H1 (cell line): ENCODE data around the gene SRP14. TPM values are rescaled to one million over a fixed set of nuclear protein-coding genes. Genes with fewer than 3 reads are reported as not detected.

ENCODE experiments used
- CTCF ChIA-PET: fragments of 300-600 bp; sonication (Branson Sonifier 250); formaldehyde crosslinking; loops from one replicate; lab custom pipeline; 2021; ENCODE audit not compliant: partially characterized antibody; lab: Charles Lee
- POLR2A ChIA-PET: fragments of 300-600 bp; sonication (Branson Sonifier 250); formaldehyde crosslinking; loops from one replicate; lab custom pipeline; 2021; ENCODE audit warnings: inconsistent platforms; ENCODE audit not compliant: partially characterized antibody; lab: Charles Lee
- DNase-seq, 2 experiments: peaks; one replicate each; pipeline versions ENCODE4 v3.0.0 to v3.0.0-alpha.2; 2010 to 2022; ENCODE audit warnings: low spot score in 2 of 2, low read depth in 1 of 2, mixed read lengths in 1 of 2
- FAIRE-seq: peaks from 2 replicates; lab custom pipeline; 2011; peaks lifted over from hg19 to GRCh38; lab: Jason Lieb, UNC
- H2AFZ ChIP-seq: 2 replicates; pipeline ENCODE4 v1.8.1; 2012; ENCODE audit warnings: low read length, inconsistent platforms
- H2AK5ac ChIP-seq: 2 replicates; pipeline ENCODE4 v1.6.1; 2013; ENCODE audit warnings: low read depth, low read length
- H2BK120ac ChIP-seq: replicated peaks from 2 replicates; pipeline ENCODE3; 2013; ENCODE audit warnings: low read depth, low read length, inconsistent platforms
- H2BK12ac ChIP-seq: 2 replicates; pipeline ENCODE4 v1.6.1; 2013; ENCODE audit warnings: low read depth, low read length
- H2BK15ac ChIP-seq: 2 replicates; pipeline ENCODE4 v1.6.1; 2013; ENCODE audit warnings: low read length
- H2BK20ac ChIP-seq: 2 replicates; pipeline ENCODE4 v1.6.1; 2013; ENCODE audit warnings: low read length
- H2BK5ac ChIP-seq: 2 replicates; pipeline ENCODE4 v1.6.1; 2013; ENCODE audit warnings: low read depth, low read length
- H3K14ac ChIP-seq: 2 replicates; pipeline ENCODE4 v1.6.1; 2013; ENCODE audit warnings: inconsistent platforms; ENCODE audit not compliant: insufficient read length
- H3K18ac ChIP-seq: 2 replicates; pipeline ENCODE4 v1.6.1; 2013; ENCODE audit warnings: low read length; ENCODE audit errors: extremely low read depth
- H3K23ac ChIP-seq: 2 replicates; pipeline ENCODE4 v1.6.1; 2013; ENCODE audit warnings: inconsistent platforms; ENCODE audit not compliant: insufficient read length
- H3K23me2 ChIP-seq: 2 replicates; pipeline ENCODE4 v1.6.1; 2013; ENCODE audit warnings: low read depth, low read length
- H3K27ac ChIP-seq: 2 replicates; pipeline ENCODE4 v1.6.1; 2011; ENCODE audit warnings: low read depth, low read length, inconsistent platforms
- H3K27me3 ChIP-seq, 4 experiments: replicated peaks in 1 of 4; 1 replicate in 1 of 4; 2 replicates in 3 of 4; pipeline versions ENCODE4 v1.6.1 to v1.8.1; 2011 to 2013; ENCODE audit warnings: low read length in 3 of 4, mild to moderate bottlenecking in 3 of 4, inconsistent platforms in 2 of 4, mixed read lengths in 2 of 4, moderate library complexity in 1 of 4; ENCODE audit not compliant: control insufficient read depth in 3 of 4, insufficient read depth in 3 of 4; ENCODE audit errors: extremely low read depth in 1 of 4
- H3K36me3 ChIP-seq, 4 experiments: 2 replicates each; pipeline versions ENCODE4 v1.6.1 to v1.8.1; 2011 to 2013; ENCODE audit warnings: mild to moderate bottlenecking in 4 of 4, low read length in 3 of 4, moderate library complexity in 2 of 4, control low read depth in 1 of 4, inconsistent platforms in 1 of 4; ENCODE audit not compliant: insufficient read depth in 4 of 4, control insufficient read depth in 2 of 4
- H3K4ac ChIP-seq: replicated peaks from 2 replicates; pipeline ENCODE3; 2013; ENCODE audit warnings: low read length, low read depth, mixed read lengths, inconsistent platforms; ENCODE audit not compliant: insufficient read length
- H3K4me1 ChIP-seq, 4 experiments: replicated peaks in 1 of 4; 1 replicate in 1 of 4; 2 replicates in 3 of 4; pipeline versions ENCODE4 v1.6.1 to v1.8.1; 2011 to 2013; ENCODE audit warnings: low read length in 3 of 4, inconsistent platforms in 2 of 4, mixed read lengths in 1 of 4; ENCODE audit not compliant: insufficient read depth in 4 of 4, control insufficient read depth in 3 of 4
- H3K4me2 ChIP-seq, 2 experiments: 2 replicates each; pipeline versions ENCODE4 v1.6.1 to v1.8.1; 2011 to 2013; ENCODE audit warnings: low read depth in 2 of 2, low read length in 2 of 2, control low read depth in 1 of 2, inconsistent platforms in 1 of 2, mild to moderate bottlenecking in 1 of 2; ENCODE audit not compliant: insufficient read depth in 1 of 2
- H3K4me3 ChIP-seq, 4 experiments: fragments of 200-600, 300-600 bp in 1 of 4; sonication (generic), shearing (Covaris generic), sonication (Bioruptor Twin) in 1 of 4; 2 replicates each; pipeline versions ENCODE4 v1.5.1 to v1.8.1; 2011 to 2016; ENCODE audit warnings: low read length in 4 of 4, low read depth in 3 of 4, control low read depth in 2 of 4, inconsistent platforms in 2 of 4, mild to moderate bottlenecking in 2 of 4, mixed read lengths in 1 of 4, moderate library complexity in 1 of 4; ENCODE audit not compliant: insufficient read depth in 2 of 4; ENCODE audit errors: extremely low read depth in 1 of 4
- H3K56ac ChIP-seq: replicated peaks from 2 replicates; pipeline ENCODE3; 2013; ENCODE audit warnings: low read depth, mild to moderate bottlenecking, mixed read lengths, low read length, inconsistent platforms; ENCODE audit not compliant: insufficient read length
- H3K79me1 ChIP-seq: 2 replicates; pipeline ENCODE4 v1.6.1; 2013; ENCODE audit warnings: low read depth, low read length, control low read depth
- H3K79me2 ChIP-seq, 2 experiments: 2 replicates each; pipeline versions ENCODE4 v1.6.1 to v1.8.1; 2012 to 2013; ENCODE audit warnings: low read length in 2 of 2, mild to moderate bottlenecking in 2 of 2, inconsistent platforms in 1 of 2; ENCODE audit not compliant: insufficient read depth in 2 of 2, control insufficient read depth in 1 of 2
- H3K9ac ChIP-seq, 4 experiments: replicated peaks in 1 of 4; 1 replicate in 1 of 4; 2 replicates in 3 of 4; pipeline versions ENCODE4 v1.6.1 to v1.8.1; 2011 to 2013; ENCODE audit warnings: low read depth in 3 of 4, low read length in 3 of 4, control low read depth in 2 of 4, mild to moderate bottlenecking in 2 of 4, moderate library complexity in 2 of 4, inconsistent platforms in 1 of 4; ENCODE audit errors: extremely low read depth in 1 of 4
- H3K9me3 ChIP-seq, 2 experiments: 2 replicates each; pipeline versions ENCODE4 v1.6.1 to v1.8.1; 2012 to 2013; ENCODE audit warnings: mild to moderate bottlenecking in 2 of 2, moderate library complexity in 2 of 2, control low read depth in 1 of 2, inconsistent platforms in 1 of 2, low read depth in 1 of 2, low read length in 1 of 2, mixed read lengths in 1 of 2; ENCODE audit not compliant: insufficient read depth in 2 of 2
- H4K20me1 ChIP-seq, 2 experiments: replicated peaks in 1 of 2; 2 replicates each; pipeline versions ENCODE3 to v1.8.1; 2011 to 2013; ENCODE audit warnings: inconsistent platforms in 2 of 2, low read length in 2 of 2, mild to moderate bottlenecking in 1 of 2; ENCODE audit not compliant: insufficient read depth in 2 of 2, control insufficient read depth in 1 of 2
- H4K5ac ChIP-seq: 2 replicates; pipeline ENCODE4 v1.6.1; 2013; ENCODE audit warnings: low read length, low read depth, mixed read lengths, inconsistent platforms; ENCODE audit not compliant: insufficient read length
- H4K8ac ChIP-seq: 2 replicates; pipeline ENCODE4 v1.8.0; 2013; ENCODE audit warnings: mild to moderate bottlenecking, moderate library complexity, low read length, inconsistent platforms; ENCODE audit not compliant: insufficient read depth; ENCODE audit errors: extremely low read depth
- H4K91ac ChIP-seq: replicated peaks from 2 replicates; pipeline ENCODE3; 2013; ENCODE audit warnings: low read length, mixed read lengths, inconsistent platforms; ENCODE audit not compliant: insufficient read length
- CTBP2 ChIP-seq: IDR thresholded peaks from 2 replicates; pipeline ENCODE4 v1.7.0; 2011; ENCODE audit warnings: borderline replicate concordance, mild to moderate bottlenecking, moderate library complexity, mixed read lengths, low read length; ENCODE audit not compliant: insufficient read depth, insufficient read length
- EZH2 ChIP-seq: fragments of 200-600 bp; sonication (generic); IDR thresholded peaks from 2 replicates; pipeline ENCODE4 v1.7.1; 2012; ENCODE audit warnings: low read depth, mild to moderate bottlenecking, moderate library complexity, low read length, inconsistent platforms; ENCODE audit not compliant: severe bottlenecking
- GABPA ChIP-seq: IDR thresholded peaks from 2 replicates; pipeline ENCODE4 v1.6.1; 2011; ENCODE audit warnings: mild to moderate bottlenecking, low read length, moderate library complexity, borderline replicate concordance; ENCODE audit not compliant: insufficient read depth
- HDAC6 ChIP-seq: IDR thresholded peaks from one replicate; pipeline ENCODE4 v1.7.1; 2012; ENCODE audit warnings: low read depth, mild to moderate bottlenecking, inconsistent platforms, low read length, moderate library complexity
- KDM5A ChIP-seq: fragments of 200-600 bp; IDR thresholded peaks from 2 replicates; pipeline ENCODE4 v1.7.1; 2012; ENCODE audit warnings: mild to moderate bottlenecking, low read length, inconsistent platforms, mixed read lengths
- TEAD4 ChIP-seq: IDR thresholded peaks from 2 replicates; pipeline ENCODE4 v1.6.1; 2012; ENCODE audit warnings: low read depth, low read length, inconsistent platforms, mixed read lengths
- YY1 ChIP-seq: IDR thresholded peaks from 2 replicates; pipeline ENCODE4 v1.6.1; 2011; ENCODE audit warnings: low read depth, mild to moderate bottlenecking, low read length
- WGBS, 2 experiments: shearing (Covaris generic) in 1 of 2; methylation state at CpG; one replicate each; pipeline versions ENCODE4 v1.1.6 to v1.1.7; 2013 to 2015; ENCODE audit warnings: low lambda C conversion rate in 2 of 2, mixed read lengths in 2 of 2, inconsistent platforms in 1 of 2, low coverage in 1 of 2, missing lambda C conversion rate in 1 of 2; ENCODE audit not compliant: insufficient replicate concordance in 2 of 2, insufficient coverage in 1 of 2, insufficient read length in 1 of 2; ENCODE audit errors: extremely low coverage in 1 of 2, missing lambda C conversion rate in 1 of 2; 5-methylcytosine and 5-hydroxymethylcytosine counted together
- polyA plus RNA-seq, 7 experiments: library from polyadenylated mRNA; depleted of rRNA in 3 of 7; stranded (reverse) in 5 of 7; unstranded in 2 of 7; fragments of >200 nt in 5 of 7; fragments of 200-250 nt in 2 of 7; gene quantifications; 1 replicate in 5 of 7; 2 replicates in 1 of 7; 4 replicates in 1 of 7; pipeline versions ENCODE4 v1.2.1 to v1.2.3, GENCODE V29; 2011 to 2013; ENCODE audit warnings: missing spikeins in 2 of 7, mixed read lengths in 2 of 7
- total RNA-seq: library from RNA; stranded (reverse); fragmentation: NEBNext Ultra II Directional; extraction: Animal tissue kit (Norgen Biotek cat#: 25700); gene quantifications from 2 replicates; pipeline ENCODE4 v1.2.1, GENCODE V29; 2021
- TF ChIP-seq, protein P1 (sequence below), 3 experiments: IDR thresholded peaks; 1 replicate in 2 of 3; 2 replicates in 1 of 3; pipeline versions ENCODE4 v1.5.1 to v1.6.1; 2011; ENCODE audit warnings: low read length in 3 of 3, mild to moderate bottlenecking in 3 of 3, inconsistent platforms in 2 of 3, low read depth in 1 of 3, moderate library complexity in 1 of 3; ENCODE audit not compliant: insufficient read depth in 1 of 3; ENCODE audit errors: control extremely low read depth in 1 of 3

The SRP14 gene
- total and polyA plus RNA-seq, 2 of the 8 experiments (the other 6 are each of a cell fraction or from before 2014, with no cell fraction given), result 186 to 223 TPM

GRCh38 chr15:40014390-40014789, 24.6 kb downstream of the SRP14 start:
- Histone ChIP-seq H3K18ac (no peak overlapping the region), H4K8ac (no peak overlapping the region), H2BK5ac (no peak overlapping the region), H3K4me1 (no peaks in the 10 kb centered on the region), H4K91ac (no peak overlapping the region), H3K4ac (no peak overlapping the region), H2AK5ac (no peak overlapping the region), H4K5ac (no peak overlapping the region), H4K20me1 (no peaks in the 10 kb centered on the region), H3K23ac (no peak overlapping the region), H3K27ac (no peak overlapping the region), H3K56ac (no peak overlapping the region), H3K23me2 (no peaks in the 10 kb centered on the region), H2BK120ac (no peak overlapping the region), H2BK12ac (no peak overlapping the region), H3K4me3 (no peak overlapping the region), H3K9ac (no peak overlapping the region), H3K36me3 (peaks cover 17 to 86% (median 59%) of the 10 kb centered on the region in 4 experiments), H3K79me2 (no peaks in the 10 kb centered on the region), H3K79me1 (no peaks in the 10 kb centered on the region), H2BK20ac (no peak overlapping the region), H3K9me3 (peaks cover 28 to 38% of the 10 kb centered on the region in 2 experiments), H3K27me3 (no peaks in the 10 kb centered on the region), H2AFZ (no peak overlapping the region), H3K14ac (no peak overlapping the region), H3K4me2 (no peak overlapping the region), H2BK15ac (no peak overlapping the region)
- TF ChIP-seq TEAD4 (no peak), HDAC6 (no peak), GABPA (no peak), YY1 (no peak), CTBP2 (no peak), EZH2 (no peak), KDM5A (no peak)
- TF ChIP-seq, protein P1, sequence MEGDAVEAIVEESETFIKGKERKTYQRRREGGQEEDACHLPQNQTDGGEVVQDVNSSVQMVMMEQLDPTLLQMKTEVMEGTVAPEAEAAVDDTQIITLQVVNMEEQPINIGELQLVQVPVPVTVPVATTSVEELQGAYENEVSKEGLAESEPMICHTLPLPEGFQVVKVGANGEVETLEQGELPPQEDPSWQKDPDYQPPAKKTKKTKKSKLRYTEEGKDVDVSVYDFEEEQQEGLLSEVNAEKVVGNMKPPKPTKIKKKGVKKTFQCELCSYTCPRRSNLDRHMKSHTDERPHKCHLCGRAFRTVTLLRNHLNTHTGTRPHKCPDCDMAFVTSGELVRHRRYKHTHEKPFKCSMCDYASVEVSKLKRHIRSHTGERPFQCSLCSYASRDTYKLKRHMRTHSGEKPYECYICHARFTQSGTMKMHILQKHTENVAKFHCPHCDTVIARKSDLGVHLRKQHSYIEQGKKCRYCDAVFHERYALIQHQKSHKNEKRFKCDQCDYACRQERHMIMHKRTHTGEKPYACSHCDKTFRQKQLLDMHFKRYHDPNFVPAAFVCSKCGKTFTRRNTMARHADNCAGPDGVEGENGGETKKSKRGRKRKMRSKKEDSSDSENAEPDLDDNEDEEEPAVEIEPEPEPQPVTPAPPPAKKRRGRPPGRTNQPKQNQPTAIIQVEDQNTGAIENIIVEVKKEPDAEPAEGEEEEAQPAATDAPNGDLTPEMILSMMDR (IDR thresholded peaks at IDR 0.05; ENCODE audit: control extremely low read depth in 1 of 3, insufficient read depth in 1 of 3, low read depth in 1 of 3, low read length in 3 of 3), result no peak
- ChIA-PET CTCF (no interaction called here), POLR2A (interaction anchor here (0.6 kb wide), 1 partner anchor 184 kb away, joined by 4 read pairs; no protein-coding TSS in a partner anchor)
- FAIRE-seq, result no peak
- 95% methylated on average over 3 of the region's 3 CpGs; no CpG with 5 or more reads in 1 of the 2 experiments for WGBS, 2 experiments
- DNase-seq, result no peak
